ENCODE data around the gene CDH4.

CDH4 gene

GRCh38 chr20:61765871-61766654 lies 514.0 kb downstream of the CDH4 start:
- no peak for DNase-seq (ENCODE audit: low read depth)

GRCh38 chr20:61766921-61767610 lies 515.0 kb downstream of the CDH4 start:
- DNase-seq (ENCODE audit: low read depth) = no peak

- no peak for DNase-seq (ENCODE audit: low read depth)
These were observed 515.9 kb downstream of the CDH4 start for GRCh38 chr20:61767761-61768494.

- DNase-seq (ENCODE audit: low read depth) = no peak
These were observed 516.7 kb downstream of the CDH4 start for GRCh38 chr20:61768571-61769285.

- no peak for DNase-seq (ENCODE audit: low read depth)
These were observed 517.3 kb downstream of the CDH4 start for GRCh38 chr20:61769286-61769832.

GRCh38 chr20:61770113-61770585 lies 518.1 kb downstream of the CDH4 start:
- no peak for DNase-seq (ENCODE audit: low read depth)

- DNase-seq (ENCODE audit: low read depth) = no peak
These were observed 519.8 kb downstream of the CDH4 start for GRCh38 chr20:61771805-61772350.

GRCh38 chr20:61772828-61773631 lies 521.0 kb downstream of the CDH4 start:
- DNase-seq (ENCODE audit: low read depth) = no peak

- no peak for DNase-seq (ENCODE audit: low read depth)
These were observed 522.0 kb downstream of the CDH4 start for GRCh38 chr20:61773926-61774587.

- DNase-seq (ENCODE audit: low read depth) = no peak
These were observed 523.4 kb downstream of the CDH4 start for GRCh38 chr20:61775423-61775822.

- DNase-seq (ENCODE audit: low read depth) = no peak
These were observed 524.5 kb downstream of the CDH4 start for GRCh38 chr20:61776491-61777075.

GRCh38 chr20:61777773-61778494 lies 525.9 kb downstream of the CDH4 start:
- no peak for DNase-seq (ENCODE audit: low read depth)

- no peak for DNase-seq (ENCODE audit: low read depth)
These were observed 526.4 kb downstream of the CDH4 start for GRCh38 chr20:61778495-61778863.

- DNase-seq (ENCODE audit: low read depth) = no peak
These were observed 527.3 kb downstream of the CDH4 start for GRCh38 chr20:61779176-61779965.

- no peak for DNase-seq (ENCODE audit: low read depth)
These were observed 528.0 kb downstream of the CDH4 start for GRCh38 chr20:61780066-61780465.

- DNase-seq (ENCODE audit: low read depth) = no peak
These were observed 532.9 kb downstream of the CDH4 start for GRCh38 chr20:61784801-61785566.

GRCh38 chr20:61785567-61785816 lies 533.4 kb downstream of the CDH4 start:
- DNase-seq (ENCODE audit: low read depth) = no peak

GRCh38 chr20:61786230-61786629 lies 534.2 kb downstream of the CDH4 start:
- DNase-seq (ENCODE audit: low read depth) = no peak

All from EH (cell line).